HG02623 (cell line): ENCODE results near the gene RAP2C.

Source experiments
- ATAC-seq: cut with Tn5 transposase; IDR thresholded peaks from one replicate; pipeline ENCODE4 v1.9.1; 2021; ENCODE audit warnings: moderate library complexity; ENCODE audit not compliant: unreplicated experiment

The RAP2C gene

GRCh38 chrX:132219343-132219768 is at the start of gene RAP2C:
Gene RAP2C, minus strand, starts transcription at chrX:132219447. Its CDS starts 2,179 bp downstream, at chrX:132217268.
- peak; percentile 53 for ATAC-seq

GRCh38 chrX:132267392-132267791 is 48.1 kb upstream of the RAP2C start:
- ATAC-seq: no peak

GRCh38 chrX:132266583-132267355 is 47.5 kb upstream of the RAP2C start:
- no peak for ATAC-seq

- ATAC-seq: no peak
Observed at GRCh38 chrX:132263127-132263526, 43.9 kb upstream of the RAP2C start.

- no peak for ATAC-seq
Observed at GRCh38 chrX:132258509-132258908, 39.3 kb upstream of the RAP2C start.

- ATAC-seq: no peak
Observed at GRCh38 chrX:132257116-132257515, 37.9 kb upstream of the RAP2C start.

- no peak for ATAC-seq
Observed at GRCh38 chrX:132236121-132236520, 16.9 kb upstream of the RAP2C start.

- ATAC-seq: no peak
Observed at GRCh38 chrX:132235488-132235887, 16.2 kb upstream of the RAP2C start.

- ATAC-seq: no peak
Observed at GRCh38 chrX:132231587-132231986, 12.3 kb upstream of the RAP2C start.

GRCh38 chrX:132227383-132228112 is 8.3 kb upstream of the RAP2C start:
- ATAC-seq: no peak

- ATAC-seq: no peak
Observed at GRCh38 chrX:132226169-132226568, 6.9 kb upstream of the RAP2C start.

- ATAC-seq: peak; percentile 48
Observed at GRCh38 chrX:132218100-132218812, 991 bp downstream of the RAP2C start.

- peak; percentile 62 for ATAC-seq
Observed at GRCh38 chrX:132217203-132218073, 1.8 kb downstream of the RAP2C start.

- ATAC-seq: no peak
Observed at GRCh38 chrX:132216806-132217202, 2.4 kb downstream of the RAP2C start.

GRCh38 chrX:132216283-132216682 is 3.0 kb downstream of the RAP2C start:
- no peak for ATAC-seq

- no peak for ATAC-seq
Observed at GRCh38 chrX:132214518-132214917, 4.7 kb downstream of the RAP2C start.

- ATAC-seq: no peak
Observed at GRCh38 chrX:132209527-132209926, 9.7 kb downstream of the RAP2C start.

- ATAC-seq: no peak
Observed at GRCh38 chrX:132208422-132208821, 10.8 kb downstream of the RAP2C start.

- ATAC-seq: no peak
Observed at GRCh38 chrX:132207996-132208395, 11.3 kb downstream of the RAP2C start.

- no peak for ATAC-seq
Observed at GRCh38 chrX:132206259-132206658, 13.0 kb downstream of the RAP2C start.

GRCh38 chrX:132204629-132205028 is 14.6 kb downstream of the RAP2C start:
- no peak for ATAC-seq
